OCI-LY3 (cell line): ENCODE data around the gene CDC42EP5.
"Not testable (repeated sequence)": the region's sequence is repeated elsewhere in the genome, so short reads cannot be mapped to it uniquely, and the experiment has no call there.

ENCODE experiments used
- H2AFZ ChIP-seq: fragments of 200-600, 300-600 bp; shearing (Covaris generic); 2 replicates; pipeline ENCODE4 v1.6.0; 2014; ENCODE audit warnings: antibody characterized with exemption, low read depth, low read length
- H3K27ac ChIP-seq: fragments of 200-600, 300-600 bp; sonication (generic); 2 replicates; pipeline ENCODE4 v1.5.1; 2014; ENCODE audit warnings: mild to moderate bottlenecking, low read length, moderate library complexity, mixed read lengths
- H3K27me3 ChIP-seq: fragments of 200-600, 300-600 bp; sonication (generic); 2 replicates; pipeline ENCODE4 v1.6.1; 2014; ENCODE audit warnings: low read depth, low read length, mixed read lengths
- H3K36me3 ChIP-seq: fragments of 200-600, 300-600 bp; sonication (generic); replicated peaks from 2 replicates; pipeline ENCODE3; 2014; ENCODE audit warnings: low read depth, low read length, mixed read lengths
- H3K4me1 ChIP-seq: fragments of 300-600, 200-600 bp; sonication (generic); 2 replicates; pipeline ENCODE4 v1.6.1; 2014; ENCODE audit warnings: low read length, mixed read lengths
- H3K4me2 ChIP-seq: fragments of 200-600, 300-600 bp; sonication (generic); 2 replicates; pipeline ENCODE4 v1.6.1; 2014; ENCODE audit warnings: low read length, mixed read lengths
- H3K4me3 ChIP-seq: fragments of 300-600, 200-600 bp; sonication (generic); 2 replicates; pipeline ENCODE4 v1.5.1; 2014; ENCODE audit warnings: antibody characterized with exemption, mild to moderate bottlenecking, low read length, moderate library complexity
- H3K79me2 ChIP-seq: fragments of 300-600, 200-600 bp; shearing (Covaris generic); 2 replicates; pipeline ENCODE4 v1.6.1; 2014; ENCODE audit warnings: mild to moderate bottlenecking, low read length, mixed read lengths
- H3K9ac ChIP-seq: fragments of 300-600, 200-600 bp; shearing (Covaris generic); 2 replicates; pipeline ENCODE4 v1.6.0; 2014; ENCODE audit warnings: mild to moderate bottlenecking, low read length, moderate library complexity
- H3K9me3 ChIP-seq: fragments of 200-600, 300-600 bp; shearing (Covaris generic); 2 replicates; pipeline ENCODE4 v1.6.1; 2014; ENCODE audit warnings: low read length, mixed read lengths; ENCODE audit not compliant: insufficient read depth
- H4K20me1 ChIP-seq: fragments of 200-600, 300-600 bp; sonication (generic); 2 replicates; pipeline ENCODE4 v1.6.1; 2016; ENCODE audit warnings: low read length, mixed read lengths; ENCODE audit not compliant: insufficient read depth
- CTCF ChIP-seq: fragments of 200-600, 300-600 bp; sonication (generic); IDR thresholded peaks from 2 replicates; pipeline ENCODE4 v1.5.1; 2014; ENCODE audit warnings: antibody characterized with exemption, low read length, low read depth
- EZH2phosphoT487 ChIP-seq: fragments of 200-600 bp; shearing (Covaris generic); IDR thresholded peaks from 2 replicates; pipeline ENCODE4 v1.6.1; 2018; ENCODE audit warnings: antibody characterized with exemption, mixed run types, low read depth

The CDC42EP5 gene

DNA sequence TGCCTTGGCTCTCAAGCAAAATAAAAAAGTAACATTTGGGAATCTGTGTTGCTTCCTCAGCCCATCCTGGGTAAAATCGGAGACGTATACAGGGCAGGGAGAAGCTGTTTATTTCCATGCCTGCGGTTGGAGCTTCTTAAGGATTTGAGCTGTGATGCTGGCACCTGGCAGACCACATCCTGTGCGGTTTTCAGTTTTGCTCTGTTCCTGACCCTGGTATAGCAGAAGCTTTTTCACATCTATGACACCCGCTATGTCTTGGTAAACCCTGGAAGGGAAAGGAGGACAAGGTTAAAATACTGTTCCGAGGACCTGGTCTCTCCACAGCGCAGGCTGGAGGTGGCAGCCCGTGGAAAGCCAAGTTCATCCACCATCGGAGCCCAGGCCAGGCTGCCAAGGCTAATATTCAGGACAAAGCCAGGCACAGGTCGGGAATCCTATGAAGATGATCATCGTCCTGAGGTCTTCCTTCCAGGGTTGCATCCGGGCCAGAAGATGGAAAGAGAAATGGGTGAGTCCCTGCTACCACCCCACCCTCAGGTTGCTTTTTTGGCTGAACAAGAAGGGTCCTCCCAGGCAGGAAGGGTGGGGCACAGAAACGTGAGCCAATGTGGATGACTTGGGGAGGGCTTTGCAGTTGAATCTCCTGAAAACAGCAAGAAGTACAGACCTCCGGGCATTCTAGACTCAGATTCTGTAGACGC, 24.8 kb upstream of the CDC42EP5 start:
- H3K27me3 ChIP-seq, result peaks cover 54% of the 10 kb centered on the region
- not testable (repeated sequence) for H3K79me2 ChIP-seq, H3K4me3 ChIP-seq, H2AFZ ChIP-seq, H3K36me3 ChIP-seq, H3K27ac ChIP-seq, H3K9ac ChIP-seq, H3K9me3 ChIP-seq, H4K20me1 ChIP-seq
- peak overlapping the region; percentile 10; the same call in 1 of the 2 replicates for H3K4me2 ChIP-seq
- peaks cover 21% of the 10 kb centered on the region for H3K4me1 ChIP-seq

DNA sequence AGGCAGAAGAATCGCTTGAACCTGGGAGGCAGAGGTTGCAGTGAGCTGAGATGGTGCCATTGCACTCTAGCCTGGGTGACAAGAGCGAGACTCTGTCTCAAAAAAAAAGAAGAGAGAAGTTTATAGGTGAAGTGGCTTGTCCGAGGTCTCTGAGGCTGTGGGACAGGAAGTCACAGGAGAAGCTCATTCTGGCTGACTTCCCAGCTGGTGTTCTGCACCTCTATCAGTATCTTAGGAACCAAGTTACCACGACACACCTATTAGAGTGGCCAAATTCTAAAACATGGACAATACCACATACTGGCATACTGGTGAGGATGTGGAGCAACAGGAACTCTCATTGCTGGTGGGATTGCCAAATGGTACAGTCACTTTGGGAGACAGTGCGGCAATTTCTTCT, 22.2 kb upstream of the CDC42EP5 start:
- H3K27ac ChIP-seq, H3K79me2 ChIP-seq, H3K9ac ChIP-seq, H3K4me3 ChIP-seq, H3K4me2 ChIP-seq, H4K20me1 ChIP-seq, H2AFZ ChIP-seq, H3K9me3 ChIP-seq, H3K36me3 ChIP-seq: not testable (repeated sequence)
- Histone ChIP-seq H3K4me1 (peaks cover 29% of the 10 kb centered on the region), H3K27me3 (peaks cover 57% of the 10 kb centered on the region)

- Histone ChIP-seq H3K4me1 (peaks cover 29% of the 10 kb centered on the region), H3K27me3 (peaks cover 60% of the 10 kb centered on the region), H2AFZ (no peak overlapping the region), H3K9ac (no peak overlapping the region), H3K4me2 (peak overlapping the region; percentile 71), H3K4me3 (peak overlapping the region; percentile 27), H3K27ac (peak overlapping the region; percentile 26; the same call in 1 of the 2 replicates), H4K20me1 (no peaks in the 10 kb centered on the region), H3K9me3 (no peaks in the 10 kb centered on the region), H3K79me2 (no peaks in the 10 kb centered on the region), H3K36me3 (no peaks in the 10 kb centered on the region)
- TF ChIP-seq EZH2phosphoT487, result no peak
- no peak for TF ChIP-seq CTCF
These were observed 21.0 kb upstream of the CDC42EP5 start for GRCh38 chr19:54493967-54494585.

- not testable (repeated sequence) for H3K9me3 ChIP-seq, H3K4me2 ChIP-seq, H4K20me1 ChIP-seq, H2AFZ ChIP-seq, H3K79me2 ChIP-seq, H3K27ac ChIP-seq, H3K4me3 ChIP-seq, H3K36me3 ChIP-seq, H3K9ac ChIP-seq
- peaks cover 61% of the 10 kb centered on the region for H3K27me3 ChIP-seq
- H3K4me1 ChIP-seq, result peaks cover 29% of the 10 kb centered on the region
These were observed 20.0 kb upstream of the CDC42EP5 start for GRCh38 chr19:54493056-54493455.

- H3K4me1 ChIP-seq, result peaks cover 27% of the 10 kb centered on the region
- H3K27me3 ChIP-seq, result peaks cover 61% of the 10 kb centered on the region
- H3K79me2 ChIP-seq, result no peaks in the 10 kb centered on the region
- no peak overlapping the region for H3K4me2 ChIP-seq
- H3K27ac ChIP-seq, result no peak overlapping the region
- H3K9me3 ChIP-seq, result no peaks in the 10 kb centered on the region
- H2AFZ ChIP-seq, result no peak overlapping the region
- no peak overlapping the region for H3K4me3 ChIP-seq
- no peaks in the 10 kb centered on the region for H3K36me3 ChIP-seq
- H3K9ac ChIP-seq, result no peak overlapping the region
- TF ChIP-seq EZH2phosphoT487 (no peak), CTCF (no peak)
- no peaks in the 10 kb centered on the region for H4K20me1 ChIP-seq
These were observed 19.5 kb upstream of the CDC42EP5 start for GRCh38 chr19:54492568-54492967.
